ENCODE data around the gene MYO1E. TPM values are rescaled to one million over a fixed set of nuclear protein-coding genes. Genes with fewer than 3 reads are reported as not detected.

Gene MYO1E
- total and polyA plus RNA-seq, 10 donors, result 21.3 to 115 (median 65.6) TPM

DNA sequence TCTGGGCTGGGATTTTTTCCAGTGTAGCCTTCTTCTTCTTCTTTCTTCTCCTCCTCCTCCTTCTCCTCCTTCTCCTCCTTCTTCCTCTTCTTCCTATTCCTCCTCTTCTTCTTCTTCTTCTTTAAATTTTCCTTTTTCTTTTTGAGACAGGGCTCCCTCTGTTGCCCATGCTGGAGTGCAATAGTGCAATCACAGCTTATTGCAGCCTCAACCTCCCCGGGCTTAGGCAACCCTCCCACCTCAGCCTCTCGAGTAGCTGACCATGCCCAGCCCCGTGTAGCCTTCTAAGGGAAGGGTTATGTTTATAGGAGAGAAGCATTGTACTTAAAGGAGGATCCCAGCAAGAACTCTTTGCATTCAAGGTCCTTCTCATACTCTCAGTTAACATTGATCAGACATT is 24.0 kb upstream of the MYO1E start:
- WGBS, 5 donors, result 56 to 64% (median 59%) methylated on average over 3 of the region's 3 CpGs
- Histone ChIP-seq H3K9me3 (no peaks in the 10 kb centered on the region), H3K36me3 (no peaks in the 10 kb centered on the region), H3K27ac (no peak overlapping the region), H3K4me3 (no peak overlapping the region), H3K4me1 (peaks cover 5 to 46% (median 34%) of the 10 kb centered on the region in 6 donors), H3K27me3 (replicated peaks in 1 of 7) (no peaks in the 10 kb centered on the region)
- peak; percentile 25 for DNase-seq
- TF ChIP-seq, protein P1, sequence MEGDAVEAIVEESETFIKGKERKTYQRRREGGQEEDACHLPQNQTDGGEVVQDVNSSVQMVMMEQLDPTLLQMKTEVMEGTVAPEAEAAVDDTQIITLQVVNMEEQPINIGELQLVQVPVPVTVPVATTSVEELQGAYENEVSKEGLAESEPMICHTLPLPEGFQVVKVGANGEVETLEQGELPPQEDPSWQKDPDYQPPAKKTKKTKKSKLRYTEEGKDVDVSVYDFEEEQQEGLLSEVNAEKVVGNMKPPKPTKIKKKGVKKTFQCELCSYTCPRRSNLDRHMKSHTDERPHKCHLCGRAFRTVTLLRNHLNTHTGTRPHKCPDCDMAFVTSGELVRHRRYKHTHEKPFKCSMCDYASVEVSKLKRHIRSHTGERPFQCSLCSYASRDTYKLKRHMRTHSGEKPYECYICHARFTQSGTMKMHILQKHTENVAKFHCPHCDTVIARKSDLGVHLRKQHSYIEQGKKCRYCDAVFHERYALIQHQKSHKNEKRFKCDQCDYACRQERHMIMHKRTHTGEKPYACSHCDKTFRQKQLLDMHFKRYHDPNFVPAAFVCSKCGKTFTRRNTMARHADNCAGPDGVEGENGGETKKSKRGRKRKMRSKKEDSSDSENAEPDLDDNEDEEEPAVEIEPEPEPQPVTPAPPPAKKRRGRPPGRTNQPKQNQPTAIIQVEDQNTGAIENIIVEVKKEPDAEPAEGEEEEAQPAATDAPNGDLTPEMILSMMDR (IDR thresholded peaks at IDR 0.05 in 8 of 11, conservative IDR thresholded peaks at IDR 0.05 in 3 of 11), result no peak
- no peak for TF ChIP-seq POLR2A (IDR thresholded peaks at IDR 0.05)
- TF ChIP-seq POLR2AphosphoS5 (IDR thresholded peaks at IDR 0.05), result no peak
- intact Hi-C loops (cut with DNase I; ENCODE audit: low total_unique reads), result no loop called here

DNA sequence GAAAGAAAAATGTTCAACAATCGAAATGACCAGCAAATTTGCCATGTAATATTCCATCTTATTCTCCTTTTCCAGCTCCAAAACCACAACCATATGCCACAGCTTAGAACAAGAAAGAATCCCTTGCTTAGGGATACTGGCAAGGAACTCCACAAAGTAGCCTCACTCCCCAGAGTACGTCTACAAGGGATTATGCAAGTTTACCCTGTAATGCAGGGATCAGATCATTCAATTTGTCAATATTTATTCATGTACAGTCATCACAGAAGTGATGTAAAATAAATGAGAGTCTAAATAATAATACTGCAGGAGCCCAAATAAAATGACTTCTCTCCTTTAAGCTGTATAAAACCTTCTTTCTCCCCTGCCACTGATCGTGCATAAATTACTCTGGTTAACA is 23.5 kb upstream of the MYO1E start:
- Histone ChIP-seq H3K27ac (no peak overlapping the region), H3K4me3 (no peak overlapping the region), H3K9me3 (no peaks in the 10 kb centered on the region), H3K36me3 (no peaks in the 10 kb centered on the region), H3K4me1 (peaks cover 5 to 42% (median 32%) of the 10 kb centered on the region in 6 donors), H3K27me3 (replicated peaks in 1 of 7) (no peaks in the 10 kb centered on the region)
- DNase-seq, result no peak
- TF ChIP-seq, protein P1 (IDR thresholded peaks at IDR 0.05 in 8 of 11, conservative IDR thresholded peaks at IDR 0.05 in 3 of 11), result no peak
- intact Hi-C loops (cut with DNase I; ENCODE audit: low total_unique reads), result no loop called here
- 66 to 75% (median 73%) methylated on average over 3 of the region's 3 CpGs for WGBS, 5 donors

DNA sequence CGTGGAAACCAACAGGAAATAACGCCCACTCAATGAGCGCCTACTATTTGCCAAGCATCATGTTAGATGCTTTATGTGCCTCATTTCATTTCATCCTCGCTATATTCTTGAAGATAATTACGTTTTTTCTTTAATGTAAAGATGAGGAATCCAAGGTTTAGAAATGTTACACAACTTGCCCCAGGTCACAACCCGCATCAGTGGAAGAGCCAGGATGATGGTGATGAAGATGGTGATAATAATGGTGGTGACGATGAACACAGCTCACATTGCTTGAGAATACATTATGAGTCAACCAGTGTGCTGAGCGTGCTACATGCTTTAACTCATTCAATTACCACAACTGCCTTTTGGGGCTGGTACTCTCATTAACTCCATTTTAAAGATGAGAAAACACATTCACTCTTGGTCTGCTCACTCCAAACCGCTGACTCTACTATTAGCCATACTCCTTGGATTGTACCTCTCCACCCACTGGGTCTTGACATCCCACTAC is 21.5 kb upstream of the MYO1E start:
- no peaks in the 10 kb centered on the region for H3K9me3 ChIP-seq
- 84 to 92% (median 90%) methylated on average over 9 of the region's 9 CpGs for WGBS, 5 donors
- intact Hi-C loops (cut with DNase I; ENCODE audit: low total_unique reads), result no loop called here
- H3K36me3 ChIP-seq, result no peaks in the 10 kb centered on the region
- DNase-seq, result no peak
- H3K27ac ChIP-seq, result no peak overlapping the region
- no peaks in the 10 kb centered on the region for H3K27me3 ChIP-seq (replicated peaks in 1 of 7)
- H3K4me3 ChIP-seq, result no peak overlapping the region
- TF ChIP-seq, protein P1 (IDR thresholded peaks at IDR 0.05 in 8 of 11, conservative IDR thresholded peaks at IDR 0.05 in 3 of 11), result no peak
- TF ChIP-seq POLR2A (IDR thresholded peaks at IDR 0.05) (no peak), POLR2AphosphoS5 (IDR thresholded peaks at IDR 0.05) (no peak)
- H3K4me1 ChIP-seq, result peaks cover 4 to 22% (median 15%) of the 10 kb centered on the region in 6 donors

DNA sequence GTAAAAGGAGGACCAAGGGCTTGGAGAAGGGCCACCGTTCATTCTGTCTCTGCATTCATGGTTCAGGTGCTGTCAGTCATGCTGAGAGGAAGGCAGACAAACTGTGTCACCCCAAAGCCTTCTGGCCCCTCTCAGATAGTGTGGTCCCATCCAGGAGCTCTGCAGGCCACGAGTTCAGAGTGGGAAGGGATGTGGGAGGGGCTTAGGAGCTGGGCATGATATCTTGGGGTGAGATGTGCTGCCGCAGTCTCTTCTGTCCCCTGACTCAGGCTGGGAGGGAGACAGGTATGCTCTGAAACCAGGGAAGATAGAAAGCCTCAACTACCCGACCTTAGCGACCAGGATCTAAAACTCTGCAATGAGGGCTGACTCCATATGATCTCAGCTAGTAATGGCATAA is 19.6 kb upstream of the MYO1E start:
- Histone ChIP-seq H3K9me3 (no peaks in the 10 kb centered on the region), H3K27me3 (replicated peaks in 1 of 7) (no peaks in the 10 kb centered on the region), H3K36me3 (no peaks in the 10 kb centered on the region), H3K4me3 (no peak overlapping the region), H3K4me1 (peaks cover 0 to 5% (median 0%) of the 10 kb centered on the region in 6 donors), H3K27ac (no peak overlapping the region)
- TF ChIP-seq POLR2A (IDR thresholded peaks at IDR 0.05), result no peak
- TF ChIP-seq, protein P1 (IDR thresholded peaks at IDR 0.05 in 8 of 11, conservative IDR thresholded peaks at IDR 0.05 in 3 of 11), result no peak
- no peak for TF ChIP-seq POLR2AphosphoS5 (IDR thresholded peaks at IDR 0.05)
- WGBS, 5 donors, result 79 to 90% (median 83%) methylated on average over 5 of the region's 5 CpGs
- intact Hi-C loops (cut with DNase I; ENCODE audit: low total_unique reads), result no loop called here
- peak; percentile 24 for DNase-seq

Measured in spleen (tissue), 11 donors.